ENCODE measurements around the gene OR14A16. TPM values are rescaled to one million over a fixed set of nuclear protein-coding genes. Genes with fewer than 3 reads are reported as not detected.

Gene OR14A16
- total RNA-seq, result not detected

DNA sequence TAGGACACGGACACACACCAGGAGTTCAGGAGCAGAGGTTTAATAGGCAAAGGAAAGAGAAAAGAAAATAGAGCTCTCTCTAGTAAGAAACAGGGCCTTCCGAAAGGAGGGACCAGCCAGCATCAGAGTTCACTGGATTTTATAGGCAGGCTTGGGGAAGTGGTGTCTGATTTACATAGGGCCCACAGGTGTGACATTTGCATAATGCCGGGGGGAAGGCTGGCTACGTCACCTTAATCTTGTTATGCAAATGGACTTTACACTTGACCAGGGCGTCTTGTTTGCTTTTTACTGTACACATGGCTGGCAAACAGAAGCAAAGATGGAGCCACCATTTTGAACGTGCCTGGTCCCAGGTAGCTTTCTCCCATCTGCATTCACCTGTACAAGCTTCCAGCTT lies at the start of gene OR14A16:
Gene OR14A16, minus strand, starts transcription at position 97 of the 400 bp plus-strand sequence. CDS start 8,390 bp downstream, outside the sequence.
- no peak for DNase-seq

GRCh38 chr1:247865416-247865815 lies 41.5 kb upstream of the OR14A16 start:
- no peak for DNase-seq

DNA sequence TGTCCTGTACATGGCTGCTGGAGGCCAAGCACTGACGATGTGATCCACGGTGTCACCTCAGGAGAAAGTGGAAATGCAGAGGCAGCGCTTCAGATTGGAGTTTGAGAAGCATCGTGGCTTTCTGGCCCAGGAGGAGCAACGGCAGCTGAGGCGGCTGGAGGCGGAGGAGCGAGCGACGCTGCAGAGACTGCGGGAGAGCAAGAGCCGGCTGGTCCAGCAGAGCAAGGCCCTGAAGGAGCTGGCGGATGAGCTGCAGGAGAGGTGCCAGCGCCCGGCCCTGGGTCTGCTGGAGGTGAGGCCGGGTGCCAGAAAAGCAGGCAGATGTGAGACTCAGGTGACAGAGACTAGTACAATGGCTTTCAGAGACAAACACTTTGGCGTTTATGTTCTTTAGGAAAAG lies 40.7 kb upstream of the OR14A16 start:
- DNase-seq, result no peak

DNA sequence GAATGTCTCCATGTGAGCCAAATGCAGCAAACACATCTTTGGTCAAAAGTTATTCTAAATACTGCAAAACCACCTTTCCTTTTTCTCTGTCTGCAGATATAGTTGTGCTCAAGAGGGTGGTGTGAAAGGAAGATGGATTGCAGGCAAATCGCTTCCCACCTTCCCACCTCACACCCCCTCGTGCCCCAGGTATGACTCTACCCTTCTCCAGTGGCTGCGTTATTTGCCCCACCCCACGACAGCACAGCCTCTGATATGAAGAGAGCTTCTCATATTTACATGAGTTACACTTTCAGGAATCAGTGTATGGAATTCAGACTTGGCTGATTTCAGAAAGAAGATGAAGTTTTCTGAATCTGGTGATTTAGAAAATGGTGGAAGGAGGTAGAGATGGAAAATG lies 38.8 kb upstream of the OR14A16 start:
- no peak for DNase-seq

- no peak for DNase-seq
Observed at GRCh38 chr1:247857985-247858619, 34.2 kb upstream of the OR14A16 start.

- DNase-seq, result peak; percentile 69
Observed at GRCh38 chr1:247857069-247857984, 33.4 kb upstream of the OR14A16 start, which contains the start of gene TRIM58. Gene TRIM58, plus strand, starts transcription at chr1:247857187. Its CDS starts 60 bp downstream, at chr1:247857247.

- no peak for DNase-seq
Observed at GRCh38 chr1:247855911-247856310, 32.0 kb upstream of the OR14A16 start.

GRCh38 chr1:247854899-247855545 lies 31.1 kb upstream of the OR14A16 start:
- DNase-seq, result peak; percentile 9

GRCh38 chr1:247849616-247850015 lies 25.7 kb upstream of the OR14A16 start:
- DNase-seq, result no peak

- no peak for DNase-seq
Observed at GRCh38 chr1:247848346-247848745, 24.4 kb upstream of the OR14A16 start.

DNA sequence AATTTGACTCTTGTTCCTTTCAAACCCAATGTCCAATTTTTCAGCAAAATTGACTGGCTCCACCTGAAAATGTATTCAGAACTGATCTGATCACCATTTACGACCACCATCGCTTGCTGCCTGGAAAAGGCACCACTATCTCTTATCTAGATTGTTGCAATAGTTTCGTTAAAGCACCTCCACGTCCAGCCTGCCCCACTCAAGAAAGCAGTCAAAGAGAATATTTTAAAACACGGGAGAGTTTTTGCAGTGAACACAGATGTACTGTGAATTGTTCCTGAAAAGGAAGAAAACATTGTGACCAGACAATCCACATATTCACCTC lies 21.7 kb upstream of the OR14A16 start:
- DNase-seq, result no peak

GRCh38 chr1:247845011-247845692 lies 21.2 kb upstream of the OR14A16 start:
- DNase-seq, result no peak

- DNase-seq, result no peak
Observed at GRCh38 chr1:247843411-247843810, 19.5 kb upstream of the OR14A16 start.

DNA sequence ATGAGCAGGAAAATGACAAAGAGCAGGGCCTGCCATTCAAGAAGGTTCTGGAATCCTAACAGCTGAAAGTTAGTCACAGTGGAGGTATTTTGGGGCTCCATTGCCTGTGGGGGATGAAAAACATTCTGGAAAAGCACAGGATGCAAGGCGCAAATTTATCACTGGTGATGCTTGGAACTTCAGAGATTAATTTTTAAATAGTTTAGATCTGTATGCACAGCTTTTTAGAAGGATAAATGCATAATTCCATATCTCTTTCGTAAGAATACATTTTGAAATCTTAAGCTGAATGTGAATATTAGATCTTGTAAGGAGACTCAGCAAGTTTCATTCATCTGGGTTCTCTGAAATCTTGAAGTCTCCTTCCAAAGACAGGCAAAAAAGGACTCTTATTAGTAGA lies 17.9 kb upstream of the OR14A16 start, which contains the start of gene OR11L1:
Gene OR11L1, minus strand, starts transcription at position 101 of the 400 bp plus-strand sequence. Its CDS starts 0 bp downstream, at position 101.
- DNase-seq, result no peak

GRCh38 chr1:247840818-247841217 lies 16.9 kb upstream of the OR14A16 start:
- DNase-seq, result no peak

DNA sequence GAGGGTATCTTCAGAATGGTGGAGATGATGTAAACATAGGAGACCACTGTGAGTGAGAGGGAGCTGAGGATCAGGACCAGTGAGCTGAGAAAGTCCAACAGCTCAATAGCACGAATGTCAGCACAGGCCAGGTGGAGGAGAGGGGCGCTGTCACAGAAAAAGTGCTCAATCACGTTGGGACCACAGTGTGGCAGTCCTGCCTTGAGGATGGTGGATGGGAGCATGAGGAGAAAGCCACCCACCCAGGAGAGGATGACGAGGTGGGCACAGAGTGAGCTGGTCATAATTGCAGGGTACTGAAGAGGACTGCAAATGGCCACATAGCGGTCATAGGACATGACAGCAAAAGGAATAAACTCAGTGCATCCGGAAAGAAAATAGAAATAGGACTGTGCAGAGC lies 9.7 kb upstream of the OR14A16 start:
- no peak for DNase-seq

DNA sequence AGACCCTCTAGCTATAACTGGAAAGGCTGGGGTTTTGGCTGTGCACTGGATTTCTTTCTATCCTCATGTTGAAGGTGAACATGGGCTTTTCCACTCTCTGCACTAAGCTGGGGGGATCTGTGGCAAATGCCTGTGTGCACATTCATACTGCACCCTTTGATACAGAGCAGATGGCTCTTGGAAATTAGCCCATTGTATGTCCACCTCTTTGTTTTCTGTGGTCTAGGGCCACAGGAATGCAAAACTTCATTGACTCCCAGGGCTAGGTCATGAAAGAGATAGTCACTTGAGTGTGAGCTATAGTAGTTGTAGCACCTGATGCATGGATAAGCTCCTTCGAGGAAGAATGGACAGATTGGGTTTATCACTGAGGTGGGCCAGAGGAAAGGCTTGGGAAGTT lies 5.7 kb upstream of the OR14A16 start:
- DNase-seq, result no peak

- no peak for DNase-seq
Observed at GRCh38 chr1:247825362-247825761, 1.4 kb upstream of the OR14A16 start.

GRCh38 chr1:247822060-247822459 lies 1.9 kb downstream of the OR14A16 start:
- no peak for DNase-seq

DNA sequence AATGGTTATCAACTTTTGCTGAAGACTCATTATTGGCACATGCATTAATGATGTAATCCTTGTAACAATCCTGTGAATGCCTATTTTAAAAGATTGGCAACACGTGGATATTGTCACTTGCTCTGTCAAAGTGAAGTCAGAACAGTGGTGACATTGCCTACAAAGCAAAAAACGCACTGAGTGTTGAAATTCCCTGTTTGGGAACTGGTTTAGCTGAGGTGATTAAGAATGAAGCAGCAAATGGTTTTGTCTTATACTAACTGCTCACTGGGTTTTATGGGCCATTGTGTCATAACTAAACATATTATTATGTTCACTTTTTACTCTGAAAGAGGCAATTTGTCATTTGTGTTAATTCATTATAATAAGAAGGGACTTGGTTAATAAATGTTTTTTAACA lies 11.3 kb downstream of the OR14A16 start:
- no peak for DNase-seq

GRCh38 chr1:247797518-247797917 lies 26.4 kb downstream of the OR14A16 start:
- DNase-seq, result no peak

DNA sequence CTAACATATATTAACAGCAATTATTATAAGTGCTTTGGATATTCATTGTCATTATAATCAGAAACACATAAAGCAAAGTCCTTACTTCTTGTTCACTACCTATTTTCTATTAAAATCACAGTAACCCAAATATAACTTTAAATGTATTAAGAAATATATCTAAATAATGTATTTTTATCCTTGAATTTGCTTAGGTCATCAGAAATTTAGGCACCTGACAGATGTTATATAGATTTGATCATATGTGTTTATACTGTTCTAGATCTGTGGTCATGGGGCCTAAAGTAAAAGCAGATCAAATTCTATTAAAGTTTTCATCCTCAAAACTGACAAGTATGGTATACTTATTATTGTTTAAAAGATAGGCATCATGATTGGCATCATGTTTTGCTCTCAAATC lies 54.3 kb downstream of the OR14A16 start:
- no peak for DNase-seq
